GM12892 (cell line): ENCODE measurements around the gene STN1.

Source experiments
- DNase-seq: peaks from one replicate; pipeline ENCODE4 v3.0.0; 2011; ENCODE audit not compliant: insufficient read length
- FAIRE-seq: peaks from 2 replicates; lab custom pipeline; 2011; peaks lifted over from hg19 to GRCh38; lab: Jason Lieb, UNC
- POLR2A ChIP-seq: IDR thresholded peaks from 2 replicates; pipeline ENCODE4 v1.6.1; 2011; ENCODE audit warnings: low read depth, low read length, control low read depth
- POLR2AphosphoS5 ChIP-seq: IDR thresholded peaks from 2 replicates; pipeline ENCODE4 v1.6.1; 2011; ENCODE audit warnings: low read depth, low read length, control low read depth
- TAF1 ChIP-seq: IDR thresholded peaks from 2 replicates; pipeline ENCODE4 v1.6.1; 2011; ENCODE audit warnings: low read depth, mild to moderate bottlenecking, control low read depth, low read length, borderline replicate concordance

Gene STN1

DNA sequence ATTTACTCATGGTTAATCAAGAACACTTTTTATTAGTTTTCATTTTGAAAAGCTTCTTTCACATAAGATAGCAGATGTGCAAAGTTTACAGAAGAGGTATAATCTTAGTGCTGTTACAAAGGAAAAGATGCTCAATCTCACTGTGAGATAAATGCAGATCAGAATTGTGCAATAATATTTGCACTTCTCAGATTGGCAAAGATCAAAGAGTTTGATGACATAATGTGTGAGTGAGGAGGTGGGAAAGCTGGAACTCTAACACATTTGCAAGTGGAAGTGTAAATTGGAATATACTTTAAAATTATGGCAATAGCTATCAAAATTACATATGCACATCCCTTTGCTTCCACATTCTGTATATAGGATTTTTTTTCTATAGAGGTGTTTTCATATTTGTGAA lies 21.5 kb upstream of the STN1 start:
- no peak for DNase-seq
- FAIRE-seq, result no peak
- TF ChIP-seq POLR2A, result no peak
- no peak for TF ChIP-seq TAF1
- TF ChIP-seq POLR2AphosphoS5, result no peak

DNA sequence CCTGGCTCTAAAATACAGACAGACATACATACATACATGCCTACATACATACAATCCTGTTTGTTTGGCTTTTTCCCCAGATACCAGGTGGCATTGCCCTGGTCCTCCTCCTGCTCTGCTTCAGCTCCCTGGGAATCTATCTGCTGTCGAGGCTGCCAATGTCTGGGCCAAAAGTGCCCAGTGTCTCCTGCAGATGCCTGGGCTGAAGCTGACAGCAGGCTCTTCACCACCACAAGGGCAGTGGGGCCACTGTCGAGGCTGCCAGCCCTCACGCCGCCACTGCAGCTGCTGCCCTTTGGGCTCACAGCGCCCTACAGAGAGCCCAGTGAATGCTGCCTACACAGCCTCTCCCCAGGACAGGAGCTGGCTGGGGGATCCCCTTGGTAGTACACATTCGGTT lies 18.0 kb upstream of the STN1 start:
- FAIRE-seq (no peak), DNase-seq (no peak)
- TF ChIP-seq TAF1 (no peak), POLR2A (no peak), POLR2AphosphoS5 (no peak)

DNA sequence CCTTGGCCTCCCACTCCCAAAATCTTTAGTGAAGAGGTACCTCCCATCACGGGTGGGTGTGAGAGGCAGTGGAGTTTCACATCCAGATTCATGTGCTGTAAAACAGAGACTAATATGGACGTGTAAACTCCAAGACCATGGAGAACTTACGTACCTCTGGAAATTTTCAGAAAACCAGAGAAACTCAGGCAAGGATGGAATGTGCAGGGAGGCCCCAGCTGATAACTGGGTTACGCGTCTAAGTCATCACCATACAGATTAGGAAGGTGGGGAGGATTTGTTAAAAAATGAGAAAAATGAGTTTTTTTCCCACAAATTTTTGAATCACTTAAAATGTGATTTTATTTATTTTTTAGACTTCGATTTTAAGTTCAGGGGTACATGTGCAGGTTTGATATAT lies 16.3 kb upstream of the STN1 start:
- DNase-seq (no peak), FAIRE-seq (no peak)
- TF ChIP-seq POLR2A (no peak), TAF1 (no peak), POLR2AphosphoS5 (no peak)

DNA sequence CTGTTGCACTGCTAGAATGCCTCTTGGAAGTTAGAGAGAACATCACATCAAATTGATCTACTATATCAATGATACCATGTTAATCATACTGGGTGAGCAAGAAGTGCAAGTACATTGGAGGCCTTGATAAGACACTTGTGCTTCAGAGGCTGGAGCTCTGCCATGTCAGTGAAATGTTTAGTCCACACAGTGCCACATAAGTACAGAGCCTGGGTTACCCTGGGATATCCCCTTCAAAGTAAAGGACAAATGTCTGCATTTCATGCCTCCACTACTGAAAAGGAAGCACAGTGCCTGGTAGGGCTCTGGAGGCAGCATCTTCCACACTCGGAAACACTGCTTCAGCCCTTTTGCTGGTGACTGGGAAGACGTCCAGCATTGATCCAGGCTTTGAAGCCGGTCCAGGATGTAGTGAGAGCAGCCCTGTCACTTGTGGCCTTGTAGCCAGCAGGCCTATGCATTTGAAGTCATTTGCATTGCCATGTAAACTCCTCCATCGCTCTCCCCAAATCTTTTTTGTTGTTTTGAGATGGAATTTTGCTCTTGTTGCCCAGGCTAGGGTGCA lies 15.7 kb upstream of the STN1 start:
- FAIRE-seq (peak; percentile 17), DNase-seq (no peak)
- TF ChIP-seq POLR2A, result no peak
- no peak for TF ChIP-seq TAF1
- TF ChIP-seq POLR2AphosphoS5, result no peak

DNA sequence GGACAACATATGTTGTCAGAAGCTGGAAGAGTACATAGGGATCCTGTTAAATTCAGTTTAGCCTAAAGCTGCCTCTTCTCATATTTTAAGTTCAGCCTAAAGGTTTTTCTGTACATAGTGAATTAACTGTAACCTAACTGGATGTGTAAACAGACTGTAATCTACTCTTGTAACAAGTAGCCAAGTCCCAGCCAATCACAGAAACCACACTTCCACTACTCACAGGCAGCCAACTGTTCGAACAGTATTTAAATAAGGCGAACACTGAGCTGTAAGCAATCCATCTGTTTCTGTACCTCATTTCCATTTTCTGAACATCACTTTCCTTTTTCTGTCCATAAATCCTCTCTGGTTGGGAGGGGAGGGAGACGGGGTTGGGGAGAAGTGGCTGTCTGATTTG lies 15.0 kb upstream of the STN1 start:
- no peak for FAIRE-seq
- no peak for DNase-seq
- TF ChIP-seq POLR2AphosphoS5, result no peak
- no peak for TF ChIP-seq POLR2A
- no peak for TF ChIP-seq TAF1

DNA sequence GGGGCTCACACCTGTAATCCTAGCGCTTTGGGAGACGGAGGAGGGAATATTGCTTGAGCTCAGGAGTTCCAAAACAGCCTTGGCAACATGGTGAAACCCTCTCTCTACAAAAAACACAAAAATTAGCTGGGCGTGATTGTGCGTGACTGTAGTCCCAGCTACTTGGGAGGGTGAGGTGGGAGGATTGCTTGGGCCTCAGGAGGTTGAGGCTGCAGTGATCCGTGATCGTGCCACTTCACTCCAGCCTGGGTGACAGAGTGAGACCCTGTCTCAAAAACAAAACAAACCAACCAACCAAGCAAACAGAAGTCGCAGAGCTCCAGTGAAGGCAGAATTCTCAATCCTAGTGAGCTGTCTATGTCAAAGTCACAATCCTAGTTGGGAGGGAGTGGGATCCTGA lies 14.3 kb upstream of the STN1 start:
- TF ChIP-seq TAF1, result no peak
- TF ChIP-seq POLR2AphosphoS5, result no peak
- TF ChIP-seq POLR2A, result no peak
- DNase-seq (no peak), FAIRE-seq (no peak)

DNA sequence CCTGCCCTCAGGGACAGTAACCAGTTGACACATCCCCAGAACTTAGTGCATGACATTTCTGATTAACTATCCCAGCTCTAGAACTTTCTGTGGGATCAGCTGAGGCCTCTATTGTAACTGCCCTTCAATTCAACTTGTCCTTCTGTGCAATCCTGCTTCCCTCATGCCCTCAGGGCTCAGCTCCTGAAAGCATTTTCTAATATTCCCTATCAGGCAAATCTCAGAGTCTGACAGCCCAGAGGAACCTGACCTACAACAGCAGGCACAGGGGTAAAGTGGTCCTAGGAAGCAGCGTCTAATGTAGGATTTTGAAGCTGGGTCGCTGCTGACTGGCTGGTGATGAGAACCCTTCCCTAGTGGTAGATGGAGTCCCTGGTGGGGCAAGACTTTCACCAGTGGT lies 13.6 kb upstream of the STN1 start:
- FAIRE-seq, result no peak
- TF ChIP-seq POLR2AphosphoS5, result no peak
- no peak for TF ChIP-seq TAF1
- TF ChIP-seq POLR2A, result no peak
- DNase-seq, result no peak

DNA sequence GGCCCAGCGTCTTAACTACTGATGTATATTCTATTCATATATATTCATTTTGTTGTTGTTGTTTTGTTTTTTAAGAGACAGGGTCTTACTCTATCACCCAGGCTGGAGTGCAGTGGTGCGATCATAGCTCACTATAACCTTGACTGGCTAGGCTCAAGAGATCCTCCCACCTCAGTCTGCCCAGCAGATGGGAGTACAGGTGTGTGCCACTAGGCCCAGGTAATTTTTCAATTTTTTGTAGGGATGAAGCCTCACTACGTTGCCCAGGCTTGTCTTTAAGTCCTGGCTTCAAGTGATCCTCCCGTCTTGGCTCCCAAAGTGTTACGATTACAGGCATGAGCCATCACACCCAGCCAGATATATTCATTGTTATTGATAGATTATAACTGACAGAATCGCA lies 12.9 kb upstream of the STN1 start:
- DNase-seq, result no peak
- TF ChIP-seq TAF1 (no peak), POLR2A (no peak), POLR2AphosphoS5 (no peak)
- no peak for FAIRE-seq

DNA sequence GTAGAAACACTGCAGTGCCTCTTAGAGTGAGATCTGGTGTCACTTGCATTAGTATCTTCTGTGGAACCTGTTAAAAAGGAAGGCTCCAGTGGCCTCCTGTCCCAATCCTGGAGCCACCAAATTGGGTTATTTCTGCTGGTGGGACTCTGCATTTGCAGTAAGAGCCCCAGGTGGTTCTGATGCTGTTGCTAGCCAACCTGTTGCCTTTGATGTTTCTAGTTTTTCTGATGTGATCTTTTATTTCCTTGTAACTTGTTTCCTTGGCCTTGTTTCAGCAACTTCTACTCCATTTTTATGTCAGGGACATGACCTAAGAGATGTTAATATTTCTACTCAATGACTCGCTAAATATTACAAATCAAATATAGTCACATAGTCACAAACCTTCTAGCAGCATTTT lies 12.5 kb upstream of the STN1 start:
- no peak for TF ChIP-seq TAF1
- no peak for TF ChIP-seq POLR2AphosphoS5
- TF ChIP-seq POLR2A, result no peak
- FAIRE-seq (no peak), DNase-seq (no peak)

DNA sequence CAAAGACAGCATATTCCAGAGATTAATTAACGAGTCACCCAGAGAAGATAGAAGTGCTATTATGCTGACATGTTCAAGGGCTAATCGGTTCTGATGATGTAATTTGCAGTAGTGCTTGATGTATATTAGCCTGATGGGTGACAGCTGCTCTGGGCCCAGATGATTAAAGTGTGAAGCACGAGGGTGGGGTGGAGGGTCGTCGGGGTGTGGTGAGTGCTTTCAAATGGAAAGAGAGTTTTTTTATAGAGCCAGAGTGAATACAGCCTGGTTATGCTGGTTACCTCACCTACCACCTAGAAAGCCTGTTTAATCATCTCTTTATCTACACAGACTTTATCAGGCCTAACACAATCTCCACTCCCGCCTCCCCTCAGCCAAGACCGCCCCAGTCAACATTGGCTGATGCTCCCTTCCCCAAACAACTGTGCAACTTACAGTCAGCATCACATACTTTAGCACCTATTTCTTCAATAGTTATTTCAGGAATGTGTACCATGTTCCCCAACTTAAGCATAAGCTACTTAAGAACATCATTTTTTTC lies 11.5 kb upstream of the STN1 start:
- FAIRE-seq (no peak), DNase-seq (no peak)

DNA sequence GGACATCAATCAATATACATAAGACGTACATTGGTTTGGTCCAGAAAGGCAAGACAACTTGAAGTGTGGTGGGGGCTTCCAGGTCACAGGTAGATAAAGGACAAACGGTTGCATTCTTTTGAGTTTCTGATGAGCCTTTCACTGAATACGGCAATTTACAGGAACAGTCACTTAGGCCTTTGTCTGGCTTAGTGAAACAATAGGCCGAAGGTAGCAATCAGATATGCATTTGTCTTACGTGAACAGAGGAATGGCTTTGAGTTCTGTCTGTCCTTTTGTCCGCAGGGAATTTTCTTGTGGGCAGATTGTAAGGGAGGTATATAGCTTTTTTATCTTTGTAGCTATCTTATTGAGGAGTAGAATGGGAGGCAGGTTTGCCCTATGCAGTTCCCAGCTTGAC lies 10.8 kb upstream of the STN1 start:
- FAIRE-seq (no peak), DNase-seq (no peak)
- TF ChIP-seq POLR2A, result no peak
- no peak for TF ChIP-seq POLR2AphosphoS5
- TF ChIP-seq TAF1, result no peak

More for the DNA sequence above, 11.5 kb upstream of the STN1 start:
- TF ChIP-seq POLR2AphosphoS5, result no peak
- TF ChIP-seq POLR2A, result no peak
- no peak for TF ChIP-seq TAF1

DNA sequence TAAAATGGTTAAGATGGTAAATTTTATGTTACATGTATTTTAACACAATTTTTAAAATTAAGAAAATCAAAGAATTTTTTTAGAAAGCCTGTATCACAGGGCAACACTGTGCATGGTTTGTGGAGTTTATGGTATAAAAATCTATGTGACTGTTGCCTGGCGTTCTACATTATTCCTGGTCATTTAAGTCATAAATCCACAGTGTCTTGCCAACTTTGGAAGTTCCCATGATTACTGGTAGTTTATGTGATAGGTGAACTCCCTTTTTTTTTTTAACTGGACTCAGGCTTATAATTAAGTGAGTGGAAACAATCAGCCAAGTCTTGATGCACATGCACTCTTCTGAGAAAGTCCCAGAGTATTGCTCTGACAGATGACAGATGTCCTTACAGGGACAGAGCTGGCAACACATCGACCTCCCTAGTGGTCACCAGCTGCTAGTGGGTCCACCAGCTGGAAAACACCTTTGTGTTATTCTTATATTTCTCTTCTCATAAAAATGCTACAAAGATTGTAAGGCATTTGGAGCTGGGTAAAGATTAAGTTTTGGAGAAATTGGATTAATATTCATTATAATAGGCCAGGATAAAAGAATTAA lies 8.8 kb upstream of the STN1 start:
- TF ChIP-seq TAF1 (no peak), POLR2A (no peak), POLR2AphosphoS5 (no peak)
- FAIRE-seq, result no peak
- no peak for DNase-seq

DNA sequence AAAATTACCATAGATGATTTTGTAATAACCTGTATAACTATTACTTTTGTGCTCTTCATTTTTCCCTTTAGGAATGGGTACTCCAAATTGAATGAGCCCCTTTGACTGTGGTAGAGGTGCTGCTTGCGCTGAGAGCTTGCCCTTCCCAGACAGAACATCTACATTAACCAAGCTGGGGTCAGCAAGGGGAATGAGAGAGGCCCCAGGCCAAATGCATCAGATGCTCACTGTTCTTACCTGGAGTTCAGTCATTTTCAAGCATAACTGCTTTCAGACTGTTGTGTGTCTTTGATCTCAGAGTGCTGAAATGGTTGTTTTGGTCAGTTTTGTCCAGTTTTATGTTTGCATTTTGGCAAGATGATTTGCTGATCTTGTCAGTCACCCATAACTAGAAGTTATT lies 7.6 kb upstream of the STN1 start:
- no peak for FAIRE-seq
- no peak for DNase-seq
- no peak for TF ChIP-seq POLR2AphosphoS5
- no peak for TF ChIP-seq POLR2A

DNA sequence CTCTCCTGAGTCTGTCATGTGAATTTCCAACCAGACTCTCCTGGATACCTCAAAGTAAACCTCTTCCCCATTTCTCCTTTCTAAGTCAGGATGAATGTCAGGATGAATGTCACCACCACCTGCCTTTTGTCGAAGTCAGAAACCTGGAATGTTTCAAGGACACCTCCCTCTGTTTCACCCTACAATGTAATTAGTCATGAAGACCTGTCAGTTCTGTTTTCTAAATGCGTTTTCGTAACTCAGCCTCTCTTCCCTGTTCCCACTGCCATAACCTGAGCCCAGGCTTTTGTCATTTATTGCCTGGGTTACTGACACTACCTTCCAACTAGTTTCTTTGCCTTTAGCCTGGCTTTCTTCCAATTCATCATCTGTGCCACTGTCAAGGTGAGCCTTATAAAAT lies 5.5 kb upstream of the STN1 start:
- DNase-seq (no peak), FAIRE-seq (no peak)
- TF ChIP-seq TAF1, result no peak
- no peak for TF ChIP-seq POLR2A
- TF ChIP-seq POLR2AphosphoS5, result no peak
